HG03139 (cell line): ENCODE measurements around the gene PRDM1.

Experiments used
- ATAC-seq: cut with Tn5 transposase; IDR thresholded peaks from one replicate; pipeline ENCODE4 v1.9.1; 2021; ENCODE audit not compliant: unreplicated experiment

Gene PRDM1

DNA sequence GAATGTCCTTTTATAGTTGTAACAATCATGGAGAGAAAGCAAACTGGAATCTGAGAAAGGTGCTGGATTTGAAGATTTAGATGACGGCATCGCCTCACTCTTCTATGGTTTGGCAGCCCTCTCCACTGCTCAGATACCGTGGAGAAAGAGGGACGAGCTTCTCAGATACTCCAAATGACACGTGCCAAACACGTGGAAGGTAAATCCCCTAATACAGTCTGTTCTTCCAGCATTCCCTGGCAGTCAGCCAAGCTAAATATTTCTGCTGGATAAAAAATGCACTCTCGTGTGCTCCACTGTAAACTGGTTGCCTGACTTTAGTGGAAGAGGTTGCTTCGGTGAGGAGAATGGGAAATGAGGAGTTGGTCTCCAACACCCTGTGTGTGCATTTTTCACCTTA, 16.7 kb upstream of the PRDM1 start:
- ATAC-seq = no peak

DNA sequence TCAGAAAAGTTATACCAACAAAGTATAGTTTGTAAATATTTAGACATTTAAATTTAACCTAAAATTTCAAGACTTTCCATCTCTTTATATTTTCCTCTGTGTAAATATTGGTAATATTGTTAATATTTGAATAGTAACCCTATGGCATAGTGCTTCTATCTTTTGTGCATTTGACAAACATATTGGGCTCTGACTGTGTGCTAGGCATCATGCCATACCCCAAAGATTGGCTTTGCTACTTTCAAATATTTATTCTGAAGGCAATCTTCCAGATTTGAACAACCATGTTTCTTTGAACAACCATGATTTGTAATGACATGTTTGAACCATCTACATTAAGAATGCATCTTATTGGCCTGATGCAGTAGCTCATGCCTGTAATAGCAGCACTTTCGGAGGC, 15.5 kb upstream of the PRDM1 start:
- ATAC-seq = no peak

DNA sequence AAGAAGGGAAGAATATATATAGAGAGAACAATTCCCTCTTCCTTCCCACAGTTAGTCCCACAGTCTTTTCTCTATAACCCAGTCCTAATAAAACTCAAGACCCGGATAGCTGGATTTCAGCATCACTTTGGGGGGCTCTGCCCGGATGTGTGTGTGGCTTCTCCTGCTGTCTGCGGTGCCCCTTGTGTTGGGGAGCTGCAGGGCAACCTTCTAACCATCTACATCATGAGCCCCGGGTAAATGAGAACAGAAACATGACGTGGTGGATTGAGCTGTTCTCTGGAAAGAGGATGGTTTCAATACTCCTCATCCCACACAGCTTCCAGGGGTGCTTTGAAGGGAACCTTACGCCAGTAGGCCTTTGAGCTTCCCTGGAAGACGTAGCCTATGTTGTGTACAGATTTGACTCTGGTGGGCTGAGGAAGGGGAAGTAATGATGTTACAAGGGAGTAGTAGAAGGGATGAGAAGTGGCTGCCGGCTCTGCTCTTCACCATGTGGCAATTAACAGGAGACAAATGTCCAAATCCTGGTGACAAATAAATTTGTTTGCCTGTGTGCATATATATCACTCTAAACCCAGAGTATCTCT, 13.5 kb upstream of the PRDM1 start:
- ATAC-seq = no peak

DNA sequence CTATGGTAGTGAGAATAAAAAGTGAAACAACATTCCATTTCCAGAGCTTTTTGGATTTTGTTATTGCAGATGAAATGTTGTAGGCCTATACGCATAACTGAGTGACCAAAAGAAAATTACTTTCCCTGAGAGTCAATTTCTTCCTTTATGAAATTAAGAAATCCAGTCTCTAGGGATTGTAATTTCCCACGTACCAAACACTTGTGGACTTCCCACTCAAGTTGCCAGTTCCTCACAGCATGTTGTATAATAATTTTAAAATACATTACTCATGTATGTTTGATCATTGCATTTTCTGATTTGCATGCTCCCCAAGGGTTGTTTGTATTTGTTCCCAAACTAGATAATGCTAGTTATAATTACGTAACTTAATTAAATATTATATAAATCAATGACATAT, 12.0 kb upstream of the PRDM1 start:
- ATAC-seq = no peak

DNA sequence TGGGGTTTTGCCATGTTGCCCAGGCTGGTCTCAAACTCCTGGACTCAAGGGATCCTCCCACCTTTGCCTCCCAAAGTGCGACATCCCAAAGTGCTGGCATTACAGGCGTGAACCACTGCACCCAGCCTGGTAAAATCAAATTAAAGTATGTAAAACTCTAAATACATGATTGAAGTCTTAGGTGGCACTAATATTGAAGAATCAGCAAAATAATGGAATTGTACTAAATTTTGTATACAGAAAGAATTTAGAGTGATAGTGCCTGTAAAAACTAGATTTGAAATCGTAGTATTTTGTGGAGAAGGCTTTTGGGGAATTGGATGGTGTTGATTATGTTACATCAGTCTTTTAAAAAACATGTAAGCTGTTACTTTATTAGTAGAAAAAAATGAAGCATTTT, 10.0 kb upstream of the PRDM1 start:
- ATAC-seq = no peak

DNA sequence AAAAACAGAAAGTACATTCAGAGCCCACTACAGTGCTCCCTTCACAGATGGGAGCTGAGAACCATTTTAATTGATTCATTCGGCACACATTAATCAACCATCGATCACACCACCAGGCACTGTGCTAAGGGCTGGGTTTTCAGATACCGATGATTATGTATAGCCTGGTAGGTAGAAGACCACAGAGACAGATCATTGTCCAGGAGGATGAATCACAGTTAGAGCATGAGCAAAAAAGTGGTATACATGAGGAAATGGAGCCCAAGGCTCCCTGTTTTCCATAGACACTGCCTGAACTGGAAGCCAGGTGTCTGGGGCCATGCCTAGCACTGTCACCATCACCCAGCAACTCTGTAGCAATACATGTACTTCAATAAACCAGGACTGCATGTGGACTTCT, 9.0 kb upstream of the PRDM1 start:
- no peak for ATAC-seq

DNA sequence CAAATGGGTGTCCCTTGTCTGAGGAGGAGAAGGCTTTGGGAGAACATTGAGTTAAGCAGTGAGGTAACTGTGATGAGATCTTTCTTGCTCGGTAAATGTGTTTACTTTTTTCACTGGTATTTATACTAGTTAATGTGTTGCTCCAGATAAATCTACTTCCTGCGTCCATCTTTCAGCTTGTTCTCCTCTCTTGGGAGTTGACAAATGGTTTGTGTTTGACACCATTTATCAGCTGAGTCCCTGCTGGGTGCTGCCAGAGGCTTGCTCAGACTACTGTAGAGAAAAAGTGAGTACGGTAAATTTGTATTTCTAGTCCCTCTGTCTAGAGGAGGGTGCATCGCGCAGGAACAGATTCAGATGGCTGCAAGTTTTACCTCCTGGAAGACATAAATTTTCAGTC, 8.3 kb upstream of the PRDM1 start:
- no peak for ATAC-seq

DNA sequence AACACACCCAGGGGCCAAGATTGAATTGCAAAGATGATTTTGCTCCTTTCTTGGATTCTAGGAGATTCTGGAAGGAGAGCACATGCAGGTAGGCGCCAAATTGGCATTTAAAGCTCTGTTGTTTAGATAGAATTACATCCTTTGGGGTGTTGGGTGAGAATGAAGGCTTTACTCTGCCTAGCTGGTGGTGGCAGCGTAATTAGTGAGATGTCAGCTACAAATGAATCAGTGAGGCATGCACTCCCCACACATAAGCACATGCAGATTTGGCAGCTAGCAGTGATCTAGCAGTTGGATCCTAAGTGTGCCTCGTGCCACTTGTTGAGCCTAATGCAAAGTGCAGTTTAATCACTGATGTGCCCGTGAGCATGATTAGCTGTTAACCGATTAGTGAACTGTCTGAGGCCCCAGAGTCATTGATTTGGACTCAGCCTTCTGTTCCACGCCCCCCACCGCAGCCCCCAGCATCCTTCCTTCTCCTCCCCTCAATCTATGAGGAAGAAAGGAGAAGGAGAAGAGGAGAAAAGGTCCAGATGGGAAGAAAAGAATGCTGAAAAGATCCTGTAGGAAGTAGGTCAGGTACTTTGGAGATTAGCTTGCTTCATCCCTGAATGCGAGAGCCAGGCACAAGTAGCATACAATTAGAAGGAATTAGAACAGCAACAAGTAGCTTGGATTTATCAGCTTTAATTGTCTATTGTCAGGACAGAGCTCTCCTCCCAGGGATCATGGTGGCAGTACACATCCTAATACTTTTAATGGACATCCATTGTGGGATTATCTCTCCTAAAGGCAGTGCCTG, 6.0 kb upstream of the PRDM1 start:
- no peak for ATAC-seq

DNA sequence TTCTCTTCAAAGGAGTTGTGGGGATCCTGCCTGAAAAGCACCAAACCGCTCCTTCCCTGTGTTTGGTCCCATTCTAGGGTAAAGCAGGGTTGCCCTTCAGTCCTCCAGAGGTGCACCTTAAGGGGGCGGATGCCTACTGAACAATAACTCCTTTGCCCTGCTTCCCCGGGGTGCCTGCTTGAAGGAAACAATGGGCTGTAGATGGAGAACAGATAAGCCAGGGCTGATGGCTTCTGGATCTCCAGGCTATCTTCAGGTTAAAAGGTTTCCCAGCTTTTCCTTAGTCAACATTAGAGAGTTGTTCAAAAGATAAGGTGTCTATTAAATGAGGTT, 5.4 kb upstream of the PRDM1 start:
- ATAC-seq = no peak

DNA sequence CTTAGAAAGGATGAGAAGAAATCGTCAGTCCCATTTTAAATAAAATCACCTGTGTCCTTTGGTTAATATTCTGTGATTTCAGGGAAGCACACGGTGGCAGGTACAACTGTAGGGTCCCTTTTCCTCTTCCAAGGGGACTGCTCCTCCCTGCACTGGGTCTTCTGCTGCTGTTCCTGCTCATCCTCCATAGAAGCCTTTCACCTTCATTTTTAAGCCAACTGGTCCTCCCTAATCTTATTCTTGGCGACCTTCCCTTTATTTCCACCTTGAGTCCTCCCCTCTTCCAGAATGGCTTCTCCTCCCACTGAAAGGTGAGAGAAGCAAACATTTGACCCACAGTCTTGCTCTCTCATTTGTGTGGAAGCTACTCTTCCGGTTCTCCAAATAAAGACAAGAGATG, 4.4 kb upstream of the PRDM1 start:
- no peak for ATAC-seq

DNA sequence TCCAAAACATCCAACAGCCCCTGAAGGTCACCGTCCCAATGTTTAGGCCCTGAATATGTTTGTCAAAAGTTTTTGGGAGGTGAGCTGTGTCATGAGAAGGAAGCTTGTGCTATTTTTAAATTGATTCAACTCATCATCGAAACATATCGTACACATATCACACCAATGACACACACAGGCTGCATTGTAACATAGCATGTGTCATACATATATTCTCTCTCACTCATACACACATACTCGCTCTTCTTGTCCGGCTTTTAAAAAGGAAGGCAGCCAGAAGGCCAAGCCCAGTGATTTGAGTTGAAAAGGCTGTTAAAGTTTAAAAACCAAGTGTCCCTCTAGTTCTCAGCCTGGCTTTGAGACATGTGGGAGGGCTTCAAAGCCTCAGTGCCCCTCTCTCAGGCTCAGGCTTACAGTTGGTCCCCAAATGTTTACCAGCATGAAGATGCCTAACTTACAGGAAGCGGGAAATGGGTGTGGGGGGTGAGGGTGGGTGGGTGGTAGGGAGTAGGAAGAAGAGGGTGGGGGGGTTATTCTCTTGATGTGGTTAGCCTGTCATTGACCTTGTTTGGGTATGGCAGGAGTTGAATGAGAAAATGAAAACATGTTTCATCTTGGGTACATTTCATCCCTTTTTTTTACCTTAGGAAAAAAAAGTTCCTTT, 3.3 kb upstream of the PRDM1 start:
- no peak for ATAC-seq

DNA sequence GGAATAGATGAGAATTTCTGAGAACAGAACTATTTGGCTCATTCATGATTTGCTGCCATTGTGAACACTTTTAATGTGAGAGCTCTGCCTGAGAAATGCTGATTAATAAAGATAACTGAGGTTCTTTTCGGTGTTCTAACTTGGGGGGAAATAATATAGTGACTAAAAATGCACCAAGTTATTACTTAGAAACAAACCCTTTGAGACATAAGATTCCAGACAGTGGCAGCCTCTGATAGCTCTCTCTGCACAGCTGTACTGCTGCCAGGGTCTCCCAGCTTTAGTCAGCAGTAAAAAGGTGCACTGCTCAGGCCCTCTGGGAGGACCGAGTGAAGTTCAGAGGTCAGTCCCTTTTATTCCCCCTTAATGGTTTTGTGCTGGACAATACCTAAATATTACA, 2.5 kb upstream of the PRDM1 start:
- no peak for ATAC-seq

DNA sequence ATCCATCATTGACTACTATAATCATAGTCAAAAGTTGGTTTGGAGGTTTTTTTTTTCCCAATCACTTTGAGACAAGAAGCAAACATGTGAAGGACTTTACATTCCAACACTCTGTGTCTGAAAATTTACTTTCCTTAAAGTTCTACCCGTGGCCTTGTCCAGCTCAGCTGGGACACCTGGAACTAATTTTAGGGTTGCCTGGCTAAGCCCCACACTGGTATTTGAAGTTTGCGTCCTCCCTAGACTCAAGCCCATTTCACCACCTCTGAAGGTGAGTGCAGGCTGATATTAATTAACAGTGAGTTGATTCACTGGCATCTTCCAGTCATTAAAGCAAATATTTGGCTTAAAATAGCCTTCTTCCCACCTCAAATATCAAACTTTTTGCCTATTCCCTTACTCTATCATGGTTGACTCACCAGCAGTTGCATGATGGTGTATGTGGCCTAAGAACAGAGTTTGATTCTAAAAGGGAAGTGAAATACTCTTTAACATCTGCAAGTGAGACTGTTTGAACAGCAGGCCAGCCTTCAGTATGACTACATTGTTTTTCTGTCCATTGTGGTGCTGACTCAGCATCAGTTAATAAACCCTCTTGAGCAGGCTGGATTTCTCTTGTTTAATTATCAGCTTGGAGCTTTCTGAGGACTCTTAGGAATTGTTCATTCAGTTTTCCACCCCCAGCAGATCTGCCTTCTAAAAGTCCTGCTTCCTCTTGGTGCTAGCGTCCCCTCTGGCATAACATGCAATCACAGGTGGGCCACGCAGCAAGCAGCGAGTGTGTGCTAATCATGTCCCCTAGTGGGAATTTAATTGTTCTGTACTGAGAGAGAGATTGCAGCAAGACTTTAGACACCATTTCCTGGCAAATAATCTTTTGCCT, 1.8 kb upstream of the PRDM1 start:
- ATAC-seq = peak; percentile 69

DNA sequence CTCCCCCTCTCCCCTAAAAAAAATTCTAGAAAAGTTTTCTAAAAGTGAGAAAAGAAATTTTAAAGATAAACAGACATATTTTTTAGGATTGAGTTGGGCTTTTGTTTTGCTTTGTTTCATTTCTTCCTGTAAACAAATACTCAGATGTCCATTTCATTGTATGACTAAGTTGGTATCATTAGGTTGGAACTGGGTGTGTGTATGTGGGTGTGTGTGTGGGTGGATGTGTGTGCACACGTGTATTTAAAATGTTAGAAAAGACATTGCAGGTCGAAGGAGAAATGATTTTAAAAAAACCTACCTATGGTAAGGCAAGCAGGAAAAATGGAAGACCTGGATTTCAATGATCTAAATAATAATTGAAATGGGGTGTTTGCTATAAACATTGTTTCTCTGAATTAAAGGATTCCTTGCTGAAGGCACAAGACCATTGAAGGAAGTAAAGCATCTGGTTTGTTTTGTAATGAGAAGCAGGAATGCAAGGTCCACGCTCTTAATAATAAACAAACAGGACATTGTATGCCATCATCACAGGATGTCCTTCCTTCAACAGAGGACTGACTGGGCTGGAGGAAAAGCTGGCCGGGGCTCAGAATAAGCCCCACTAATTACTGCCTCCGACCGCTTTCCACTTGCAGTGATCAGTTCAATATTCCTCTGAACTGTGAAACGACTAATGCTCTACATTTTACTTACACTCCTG, 996 bp upstream of the PRDM1 start:
- ATAC-seq = no peak

DNA sequence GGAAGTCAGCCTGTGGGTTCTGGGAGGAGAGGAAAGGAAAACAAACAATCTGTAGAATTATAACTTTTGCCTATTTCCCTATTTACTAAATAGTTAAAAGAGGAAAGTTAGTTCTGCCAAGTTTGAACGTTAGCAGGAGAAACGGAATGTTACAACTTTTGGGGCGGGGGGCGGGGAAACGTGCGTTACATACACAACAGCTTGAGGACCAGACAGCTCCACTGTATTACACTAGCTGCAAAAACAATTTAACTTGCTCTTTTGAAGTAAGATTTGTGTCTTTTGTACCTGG, 498 bp upstream of the PRDM1 start:
- no peak for ATAC-seq

DNA sequence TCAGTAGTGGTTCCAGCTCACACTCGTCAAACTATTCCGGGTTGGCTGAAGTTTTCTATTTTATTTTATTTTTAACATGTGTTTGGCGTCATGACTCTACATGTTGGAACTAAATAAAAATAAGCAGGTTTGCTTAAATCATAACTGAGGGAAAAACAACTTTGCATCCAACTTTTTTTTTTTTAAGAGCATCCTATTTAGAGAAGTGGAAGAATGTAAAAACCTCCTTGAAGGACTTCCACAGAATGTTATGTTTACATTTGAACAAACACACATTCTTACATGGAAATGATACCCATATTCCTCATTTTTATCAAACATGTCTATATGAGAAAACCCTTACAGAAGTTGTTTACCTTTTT, 659 bp downstream of the PRDM1 start:
- ATAC-seq = no peak

DNA sequence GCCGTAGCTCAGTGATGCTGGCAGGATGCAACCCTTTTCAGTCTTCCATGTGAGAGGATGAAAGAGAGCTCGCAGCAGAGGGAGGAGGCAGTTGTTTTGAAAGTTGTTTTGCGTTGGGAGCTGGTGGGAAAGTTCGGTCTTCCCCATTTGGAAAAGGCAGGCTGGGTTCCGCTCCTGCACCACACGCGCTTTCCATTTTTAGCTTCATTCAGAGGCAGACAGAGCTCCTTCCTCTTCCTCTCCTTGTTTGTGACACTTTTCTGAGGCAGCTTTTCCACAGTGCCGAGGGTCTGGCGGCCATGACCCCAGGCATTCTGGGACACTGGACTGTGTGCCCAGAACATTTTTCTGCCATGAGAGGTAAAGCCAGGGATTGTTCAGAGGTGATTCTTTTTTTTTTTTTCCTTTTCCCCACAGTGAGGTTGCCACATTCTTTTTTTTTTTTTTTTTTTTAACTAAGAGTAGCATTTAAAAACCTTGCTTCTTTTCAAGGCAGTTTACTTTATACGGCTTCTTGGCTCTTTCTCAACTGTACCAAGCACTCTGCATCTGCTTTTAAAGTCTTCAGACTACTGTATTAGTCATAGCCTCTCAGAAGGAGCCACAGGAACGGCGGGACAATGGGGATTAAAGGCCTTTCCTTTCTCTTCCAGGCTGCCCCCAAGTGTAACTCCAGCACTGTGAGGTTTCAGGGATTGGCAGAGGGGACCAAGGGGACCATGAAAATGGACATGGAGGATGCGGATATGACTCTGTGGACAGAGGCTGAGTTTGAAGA, 1.6 kb downstream of the PRDM1 start:
- ATAC-seq = no peak

DNA sequence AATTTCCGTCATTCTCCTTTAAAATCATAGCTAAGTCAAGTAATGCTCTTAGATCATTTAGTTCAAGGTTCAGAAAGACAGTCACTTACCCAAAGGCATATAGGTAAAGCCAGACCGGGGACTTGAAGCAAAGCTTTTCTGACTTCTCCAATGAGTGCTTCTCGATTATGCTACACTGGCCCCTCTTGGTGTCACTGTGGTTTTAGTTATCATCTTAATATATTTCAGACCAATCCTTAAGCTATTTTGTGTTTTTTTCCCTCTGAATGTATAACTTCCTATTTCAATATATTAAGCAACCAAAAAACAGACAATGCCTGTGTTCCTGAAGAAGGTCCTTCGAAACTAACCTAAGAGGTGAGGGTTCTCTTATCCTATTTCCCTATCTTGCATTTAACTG, 3.9 kb downstream of the PRDM1 start:
- ATAC-seq = no peak

DNA sequence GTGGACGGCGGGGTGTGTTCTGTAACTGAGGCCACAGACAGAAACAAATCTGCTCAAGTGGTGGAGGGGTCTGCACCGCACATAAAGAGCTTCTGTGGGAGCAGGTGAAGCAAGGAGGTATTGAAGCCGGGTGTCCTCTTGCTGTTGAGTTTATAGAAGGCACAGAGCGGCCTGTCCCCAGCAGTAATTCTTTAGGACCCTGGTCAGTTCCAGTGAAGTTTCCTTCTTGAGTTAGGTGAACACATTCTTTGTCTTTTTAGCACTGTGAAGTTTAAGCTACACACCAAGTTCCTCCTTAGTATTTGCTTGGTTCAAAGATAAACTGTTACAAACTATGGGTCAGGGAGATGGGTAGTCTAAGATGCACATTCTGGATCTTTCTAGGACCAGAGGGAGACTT, 6.1 kb downstream of the PRDM1 start:
- no peak for ATAC-seq

DNA sequence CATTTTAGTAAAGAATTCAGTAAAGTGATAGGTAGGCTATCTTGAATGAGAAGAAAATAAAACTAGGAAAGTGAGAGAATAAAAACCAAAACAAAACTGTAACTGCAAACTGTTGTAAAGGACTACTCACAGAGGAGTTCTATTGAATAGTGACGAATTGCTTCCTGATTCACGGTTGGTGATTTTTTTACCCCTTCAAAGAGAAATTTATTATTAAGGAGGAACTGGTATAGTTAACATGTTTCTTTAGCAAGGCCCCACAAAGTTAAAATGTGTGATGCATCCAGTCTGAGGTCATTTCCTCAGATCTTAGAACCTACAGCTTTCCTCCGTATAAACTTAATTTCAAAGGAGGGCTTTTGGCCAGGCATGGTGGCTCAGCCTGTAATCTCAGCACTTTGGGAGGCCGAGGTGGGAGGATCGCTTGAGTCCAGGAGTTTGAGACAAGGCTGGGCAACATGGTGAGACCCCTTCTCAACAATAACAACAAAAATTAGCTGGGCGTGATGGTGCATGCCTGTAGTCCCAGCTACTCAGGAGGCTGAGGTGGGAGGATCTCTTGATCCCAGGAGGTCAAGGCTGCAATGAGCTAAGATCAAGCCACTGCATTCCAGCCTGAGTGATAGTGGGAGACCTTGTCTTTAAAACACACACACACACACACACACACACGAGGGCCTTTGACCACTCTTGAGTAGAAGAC, 8.3 kb downstream of the PRDM1 start:
- no peak for ATAC-seq
